SIG-M5 treated with dmso at 0.1 percent for 504 hours (cell line): ENCODE results near the gene RAB4B.
"Not testable (repeated sequence)": the region's sequence is repeated elsewhere in the genome, so short reads cannot be mapped to it uniquely, and the experiment has no call there.

Experiments used
- DNase-seq: peaks from one replicate; lab custom pipeline; 2025; ENCODE audit not compliant: unreplicated experiment; lab: John Stamatoyannopoulos, UW

Gene RAB4B

GRCh38 chr19:40803170-40803856 is 25.3 kb downstream of the RAB4B start:
- no peak for DNase-seq

GRCh38 chr19:40803857-40804782 is 26.1 kb downstream of the RAB4B start:
- DNase-seq: peak; percentile 24

GRCh38 chr19:40804783-40805242 is 26.8 kb downstream of the RAB4B start:
- DNase-seq: no peak

GRCh38 chr19:40805258-40805868 is 27.3 kb downstream of the RAB4B start:
- DNase-seq: no peak

GRCh38 chr19:40806423-40807146 is 28.5 kb downstream of the RAB4B start:
- DNase-seq: peak; percentile 54

GRCh38 chr19:40807147-40808020 is 29.3 kb downstream of the RAB4B start:
- DNase-seq: peak; percentile 11

- DNase-seq: no peak
Measured at GRCh38 chr19:40808021-40808325, 29.9 kb downstream of the RAB4B start.

GRCh38 chr19:40808497-40808896 is 30.4 kb downstream of the RAB4B start:
- DNase-seq: no peak

- no peak for DNase-seq
Measured at GRCh38 chr19:40809358-40810086, 31.5 kb downstream of the RAB4B start.

GRCh38 chr19:40810160-40810559 is 32.1 kb downstream of the RAB4B start:
- DNase-seq: no peak

- peak; percentile 32 for DNase-seq
Measured at GRCh38 chr19:40810649-40811408, 32.8 kb downstream of the RAB4B start.

GRCh38 chr19:40811478-40812341 is 33.7 kb downstream of the RAB4B start:
- DNase-seq: no peak

- not testable (repeated sequence) for DNase-seq
Measured at GRCh38 chr19:40812571-40812970, 34.5 kb downstream of the RAB4B start.

GRCh38 chr19:40813182-40813581 is 35.1 kb downstream of the RAB4B start:
- DNase-seq: no peak

GRCh38 chr19:40815223-40815622 is 37.2 kb downstream of the RAB4B start:
- DNase-seq: no peak

- not testable (repeated sequence) for DNase-seq
Measured at GRCh38 chr19:40818480-40819399, 40.7 kb downstream of the RAB4B start.
